ENCODE measurements around the gene HDAC7.
"Not testable (repeated sequence)": the region's sequence is repeated elsewhere in the genome, so short reads cannot be mapped to it uniquely, and the experiment has no call there.

Gene HDAC7

GRCh38 chr12:47848853-47849252 is 29.1 kb upstream of the HDAC7 start:
- no peak for DNase-seq

GRCh38 chr12:47846294-47846996 is 26.7 kb upstream of the HDAC7 start:
- DNase-seq, result no peak

GRCh38 chr12:47845081-47845480 is 25.4 kb upstream of the HDAC7 start:
- DNase-seq, result no peak

- peak; percentile 20 for DNase-seq
These were observed 24.7 kb upstream of the HDAC7 start for GRCh38 chr12:47844264-47845019.

GRCh38 chr12:47843226-47843980 is 23.7 kb upstream of the HDAC7 start:
- DNase-seq, result no peak

GRCh38 chr12:47842543-47842942 is 22.8 kb upstream of the HDAC7 start:
- not testable (repeated sequence) for DNase-seq

- no peak for DNase-seq
These were observed 22.2 kb upstream of the HDAC7 start for GRCh38 chr12:47841910-47842309.

- DNase-seq, result no peak
These were observed 21.8 kb upstream of the HDAC7 start for GRCh38 chr12:47841501-47841900.

GRCh38 chr12:47840571-47840970 is 20.9 kb upstream of the HDAC7 start:
- DNase-seq, result no peak

- no peak for DNase-seq
These were observed 19.6 kb upstream of the HDAC7 start for GRCh38 chr12:47839214-47839876.

- DNase-seq, result peak; percentile 16
These were observed 18.7 kb upstream of the HDAC7 start for GRCh38 chr12:47838286-47838931.

- DNase-seq, result peak; percentile 71
These were observed 17.8 kb upstream of the HDAC7 start for GRCh38 chr12:47837190-47838171.

GRCh38 chr12:47835831-47836155 is 16.1 kb upstream of the HDAC7 start:
- no peak for DNase-seq

GRCh38 chr12:47835006-47835830 is 15.5 kb upstream of the HDAC7 start:
- no peak for DNase-seq

- no peak for DNase-seq
These were observed 14.6 kb upstream of the HDAC7 start for GRCh38 chr12:47834199-47834903.

GRCh38 chr12:47833591-47834012 is 13.9 kb upstream of the HDAC7 start:
- DNase-seq, result no peak

- no peak for DNase-seq
These were observed 12.7 kb upstream of the HDAC7 start for GRCh38 chr12:47832263-47832933.

GRCh38 chr12:47829584-47829983 is 9.9 kb upstream of the HDAC7 start:
- no peak for DNase-seq

GRCh38 chr12:47828976-47829482 is 9.3 kb upstream of the HDAC7 start:
- DNase-seq, result no peak

Data from NCI-H1092 treated with DMSO at 0.1 percent for 48 hours (cell line).